Rectal smooth muscle tissue (tissue), 1 donor: ENCODE data around the gene KIF3B.

Source experiments
- H3K27ac ChIP-seq: one replicate; pipeline ENCODE4 v1.7.0; 2013; ENCODE audit warnings: low read depth, low read length, inconsistent platforms
- H3K27me3 ChIP-seq: one replicate; pipeline ENCODE4 v1.7.0; 2013; ENCODE audit warnings: low read length; ENCODE audit not compliant: control insufficient read depth, insufficient read depth
- H3K36me3 ChIP-seq: one replicate; pipeline ENCODE4 v1.7.0; 2013; ENCODE audit warnings: low read length; ENCODE audit not compliant: control insufficient read depth, insufficient read depth
- H3K4me1 ChIP-seq: one replicate; pipeline ENCODE4 v1.7.0; 2013; ENCODE audit warnings: low read length; ENCODE audit not compliant: control insufficient read depth, insufficient read depth
- H3K4me3 ChIP-seq: one replicate; pipeline ENCODE4 v1.7.0; 2013; ENCODE audit warnings: low read length
- H3K9ac ChIP-seq: one replicate; pipeline ENCODE4 v1.7.0; 2013; ENCODE audit warnings: low read length

KIF3B gene

GRCh38 chr20:32357869-32358631, 80.6 kb downstream of the KIF3B start, which contains the start of gene ASXL1:
TSS of gene ASXL1 (plus strand) at chr20:32358331. CDS start at chr20:32358776, 445 bp downstream.
- Histone ChIP-seq H3K27ac (peak within 1 kb of the TSS; percentile 99), H3K9ac (peak within 1 kb of the TSS; percentile 93), H3K4me1 (peaks cover 20% of the 10 kb centered on the region), H3K4me3 (peak within 1 kb of the TSS; percentile 90), H3K36me3 (no peaks in the 10 kb centered on the region), H3K27me3 (no peaks in the 10 kb centered on the region)

- Histone ChIP-seq H3K27ac (peak overlapping the region; percentile 99), H3K4me1 (peaks cover 24% of the 10 kb centered on the region)
Measured at GRCh38 chr20:32358632-32358882, 81.1 kb downstream of the KIF3B start.

GRCh38 chr20:32358883-32359632, 81.6 kb downstream of the KIF3B start:
- peak overlapping the region; percentile 35 for H3K9ac ChIP-seq
- no peaks in the 10 kb centered on the region for H3K27me3 ChIP-seq
- peaks cover 24% of the 10 kb centered on the region for H3K4me1 ChIP-seq
- peak overlapping the region; percentile 80 for H3K4me3 ChIP-seq
- H3K27ac ChIP-seq, result peak overlapping the region; percentile 99
- no peaks in the 10 kb centered on the region for H3K36me3 ChIP-seq

More at GRCh38 chr20:32358632-32358882, 81.1 kb downstream of the KIF3B start:
- Histone ChIP-seq H3K27me3 (no peaks in the 10 kb centered on the region), H3K4me3 (peak overlapping the region; percentile 80), H3K36me3 (no peaks in the 10 kb centered on the region), H3K9ac (no peak overlapping the region)

GRCh38 chr20:32359633-32360332, 82.3 kb downstream of the KIF3B start:
- H3K27me3 ChIP-seq, result no peaks in the 10 kb centered on the region
- H3K9ac ChIP-seq, result peak overlapping the region; percentile 35
- H3K4me1 ChIP-seq, result peaks cover 24% of the 10 kb centered on the region
- H3K36me3 ChIP-seq, result no peaks in the 10 kb centered on the region
- peak overlapping the region; percentile 99 for H3K27ac ChIP-seq
- peak overlapping the region; percentile 80 for H3K4me3 ChIP-seq

GRCh38 chr20:32360333-32360634, 82.8 kb downstream of the KIF3B start:
- H3K9ac ChIP-seq, result no peak overlapping the region
- H3K4me3 ChIP-seq, result no peak overlapping the region
- H3K27ac ChIP-seq, result peak overlapping the region; percentile 32
- H3K36me3 ChIP-seq, result no peaks in the 10 kb centered on the region
- H3K27me3 ChIP-seq, result no peaks in the 10 kb centered on the region
- peaks cover 19% of the 10 kb centered on the region for H3K4me1 ChIP-seq

- Histone ChIP-seq H3K4me3 (no peak overlapping the region), H3K9ac (no peak overlapping the region), H3K36me3 (no peaks in the 10 kb centered on the region), H3K27ac (no peak overlapping the region), H3K4me1 (peaks cover 19% of the 10 kb centered on the region), H3K27me3 (no peaks in the 10 kb centered on the region)
Measured at GRCh38 chr20:32362901-32363364, 85.5 kb downstream of the KIF3B start.

GRCh38 chr20:32363492-32363891, 86.0 kb downstream of the KIF3B start:
- Histone ChIP-seq H3K36me3 (no peaks in the 10 kb centered on the region), H3K9ac (no peak overlapping the region), H3K4me3 (no peak overlapping the region), H3K27me3 (no peaks in the 10 kb centered on the region), H3K27ac (no peak overlapping the region), H3K4me1 (peaks cover 19% of the 10 kb centered on the region)

GRCh38 chr20:32364554-32365208, 87.2 kb downstream of the KIF3B start:
- H3K27me3 ChIP-seq, result no peaks in the 10 kb centered on the region

GRCh38 chr20:32365564-32365963, 88.1 kb downstream of the KIF3B start:
- Histone ChIP-seq H3K27me3 (no peaks in the 10 kb centered on the region), H3K27ac (no peak overlapping the region)

More at GRCh38 chr20:32364554-32365208, 87.2 kb downstream of the KIF3B start:
- Histone ChIP-seq H3K36me3 (no peaks in the 10 kb centered on the region), H3K9ac (no peak overlapping the region), H3K27ac (no peak overlapping the region), H3K4me1 (peaks cover 16% of the 10 kb centered on the region), H3K4me3 (no peak overlapping the region)

GRCh38 chr20:32366380-32366779, 88.9 kb downstream of the KIF3B start:
- peak overlapping the region; percentile 8 for H3K27ac ChIP-seq
- no peak overlapping the region for H3K9ac ChIP-seq
- no peak overlapping the region for H3K4me3 ChIP-seq
- H3K27me3 ChIP-seq, result no peaks in the 10 kb centered on the region
- H3K4me1 ChIP-seq, result peaks cover 9% of the 10 kb centered on the region
- no peaks in the 10 kb centered on the region for H3K36me3 ChIP-seq

More at GRCh38 chr20:32365564-32365963, 88.1 kb downstream of the KIF3B start:
- Histone ChIP-seq H3K4me3 (no peak overlapping the region), H3K4me1 (peaks cover 9% of the 10 kb centered on the region), H3K9ac (no peak overlapping the region), H3K36me3 (no peaks in the 10 kb centered on the region)

GRCh38 chr20:32368323-32368722, 90.9 kb downstream of the KIF3B start:
- no peak overlapping the region for H3K27ac ChIP-seq
- H3K4me1 ChIP-seq, result peaks cover 8% of the 10 kb centered on the region
- no peaks in the 10 kb centered on the region for H3K36me3 ChIP-seq
- H3K9ac ChIP-seq, result no peak overlapping the region
- H3K4me3 ChIP-seq, result no peak overlapping the region
- H3K27me3 ChIP-seq, result no peaks in the 10 kb centered on the region

GRCh38 chr20:32368925-32369324, 91.5 kb downstream of the KIF3B start:
- Histone ChIP-seq H3K4me3 (no peak overlapping the region), H3K27me3 (no peaks in the 10 kb centered on the region), H3K27ac (no peak overlapping the region), H3K36me3 (no peaks in the 10 kb centered on the region), H3K4me1 (peaks cover 5% of the 10 kb centered on the region), H3K9ac (no peak overlapping the region)
